Retinal pigment epithelial cell (primary cell): ENCODE results near the gene NRXN2.

Source experiments
- DNase-seq: peaks from one replicate; pipeline ENCODE4 v3.0.0-alpha.2; 2010; ENCODE audit warnings: low read depth
- H3K4me3 ChIP-seq: 2 replicates; pipeline ENCODE4 v1.5.1; 2011; ENCODE audit warnings: mild to moderate bottlenecking, low read length, control low read depth, moderate library complexity
- TF ChIP-seq, protein P1 (sequence below): conservative IDR thresholded peaks from 2 replicates; pipeline ENCODE4 v1.5.1; 2011; ENCODE audit warnings: low read depth, low read length, control low read depth, inconsistent platforms

The NRXN2 gene

DNA sequence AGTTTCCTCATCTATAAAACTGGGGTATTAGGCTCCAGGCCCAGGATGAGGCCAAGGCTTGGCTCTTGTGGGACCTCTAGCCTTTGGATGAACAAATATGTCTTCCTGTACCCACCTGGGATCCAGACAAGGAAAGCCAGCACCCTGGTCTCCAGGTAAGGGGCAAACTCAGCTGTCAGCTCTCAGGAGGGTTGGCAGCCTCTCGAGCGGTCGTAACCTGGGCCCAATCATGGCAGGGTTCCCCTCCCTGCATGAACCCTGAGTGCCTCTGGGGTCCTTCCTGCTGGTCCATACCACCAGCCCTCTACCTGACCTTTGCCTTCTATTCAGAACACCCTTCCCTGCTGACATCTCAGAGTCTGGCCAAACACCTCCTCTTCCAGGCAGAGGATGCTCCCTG, 112.4 kb downstream of the NRXN2 start:
- DNase-seq, result no peak
- H3K4me3 ChIP-seq, result no peak overlapping the region
- TF ChIP-seq, protein P1, sequence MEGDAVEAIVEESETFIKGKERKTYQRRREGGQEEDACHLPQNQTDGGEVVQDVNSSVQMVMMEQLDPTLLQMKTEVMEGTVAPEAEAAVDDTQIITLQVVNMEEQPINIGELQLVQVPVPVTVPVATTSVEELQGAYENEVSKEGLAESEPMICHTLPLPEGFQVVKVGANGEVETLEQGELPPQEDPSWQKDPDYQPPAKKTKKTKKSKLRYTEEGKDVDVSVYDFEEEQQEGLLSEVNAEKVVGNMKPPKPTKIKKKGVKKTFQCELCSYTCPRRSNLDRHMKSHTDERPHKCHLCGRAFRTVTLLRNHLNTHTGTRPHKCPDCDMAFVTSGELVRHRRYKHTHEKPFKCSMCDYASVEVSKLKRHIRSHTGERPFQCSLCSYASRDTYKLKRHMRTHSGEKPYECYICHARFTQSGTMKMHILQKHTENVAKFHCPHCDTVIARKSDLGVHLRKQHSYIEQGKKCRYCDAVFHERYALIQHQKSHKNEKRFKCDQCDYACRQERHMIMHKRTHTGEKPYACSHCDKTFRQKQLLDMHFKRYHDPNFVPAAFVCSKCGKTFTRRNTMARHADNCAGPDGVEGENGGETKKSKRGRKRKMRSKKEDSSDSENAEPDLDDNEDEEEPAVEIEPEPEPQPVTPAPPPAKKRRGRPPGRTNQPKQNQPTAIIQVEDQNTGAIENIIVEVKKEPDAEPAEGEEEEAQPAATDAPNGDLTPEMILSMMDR, result no peak

DNA sequence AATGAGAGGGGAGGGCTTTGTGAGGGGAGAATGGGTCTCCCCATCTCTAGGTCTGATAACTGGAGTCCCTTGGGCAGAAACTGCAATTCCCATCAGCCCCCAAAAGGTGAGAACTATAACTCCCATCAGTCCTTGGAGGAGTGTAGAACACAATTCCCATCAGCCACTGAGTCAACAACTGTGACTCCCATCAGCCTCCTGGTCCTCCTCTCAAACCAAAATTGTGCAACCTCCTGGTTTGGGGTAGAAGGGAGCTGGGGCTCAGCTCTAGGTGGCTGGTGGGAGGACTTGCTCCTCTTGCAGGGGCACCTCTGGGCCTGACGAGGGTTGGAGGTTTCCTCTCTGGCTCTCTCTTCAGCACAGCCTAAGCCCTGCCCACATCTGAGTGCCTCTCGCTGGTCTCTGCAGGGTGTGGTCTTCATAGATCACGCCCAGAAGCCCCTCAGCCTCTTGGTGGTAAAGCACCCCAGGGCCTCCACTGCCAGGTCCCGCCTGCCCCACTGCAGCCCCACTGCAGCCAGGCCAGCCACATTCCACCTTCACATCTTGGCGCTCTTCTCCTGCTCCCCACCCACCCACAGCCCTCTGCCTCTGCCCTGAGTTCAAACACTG, 113.5 kb downstream of the NRXN2 start:
- TF ChIP-seq, protein P1, result no peak
- H3K4me3 ChIP-seq, result no peak overlapping the region
- no peak for DNase-seq

DNA sequence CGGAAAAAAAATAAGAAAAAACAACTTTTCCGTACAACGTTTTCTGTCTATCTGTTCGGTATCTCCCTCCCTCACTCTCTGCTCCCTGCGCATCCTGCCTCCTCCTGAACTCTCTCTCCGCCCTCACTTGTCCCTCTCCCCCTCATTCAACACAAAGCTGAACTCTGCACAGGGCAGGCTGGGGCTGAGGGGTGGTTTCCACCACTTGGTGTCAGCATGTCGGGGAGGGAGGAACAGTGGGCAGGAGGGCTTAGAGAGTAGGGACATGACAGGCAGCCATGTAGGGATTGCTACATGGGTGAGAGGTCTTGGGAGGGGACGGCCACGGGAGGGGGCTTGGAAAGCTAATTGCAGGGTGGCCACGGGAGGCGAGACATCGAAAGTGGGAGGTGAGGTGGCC, 114.4 kb downstream of the NRXN2 start:
- DNase-seq, result no peak
- TF ChIP-seq, protein P1, result no peak
- no peak overlapping the region for H3K4me3 ChIP-seq

DNA sequence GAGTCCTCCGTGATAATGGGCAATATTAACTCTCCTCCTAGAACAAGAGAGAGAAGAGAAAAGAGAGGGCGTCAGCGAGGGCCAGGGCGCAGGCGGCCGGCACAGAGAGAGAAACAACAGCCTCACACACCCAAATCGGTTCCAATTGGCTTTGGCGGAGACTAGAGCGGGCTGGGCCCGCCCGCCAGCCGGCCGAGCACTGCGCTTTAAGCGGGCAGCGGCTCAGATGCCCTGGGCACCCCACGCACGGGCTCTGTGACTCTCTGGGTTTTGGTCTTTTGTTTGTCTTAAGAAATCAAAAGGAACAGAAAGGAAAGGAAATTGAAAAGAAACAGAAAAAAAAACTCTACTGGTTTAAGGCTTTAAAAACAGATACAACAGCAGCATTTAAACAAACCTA, 115.0 kb downstream of the NRXN2 start:
- DNase-seq, result no peak
- no peak overlapping the region for H3K4me3 ChIP-seq
- TF ChIP-seq, protein P1, result no peak

DNA sequence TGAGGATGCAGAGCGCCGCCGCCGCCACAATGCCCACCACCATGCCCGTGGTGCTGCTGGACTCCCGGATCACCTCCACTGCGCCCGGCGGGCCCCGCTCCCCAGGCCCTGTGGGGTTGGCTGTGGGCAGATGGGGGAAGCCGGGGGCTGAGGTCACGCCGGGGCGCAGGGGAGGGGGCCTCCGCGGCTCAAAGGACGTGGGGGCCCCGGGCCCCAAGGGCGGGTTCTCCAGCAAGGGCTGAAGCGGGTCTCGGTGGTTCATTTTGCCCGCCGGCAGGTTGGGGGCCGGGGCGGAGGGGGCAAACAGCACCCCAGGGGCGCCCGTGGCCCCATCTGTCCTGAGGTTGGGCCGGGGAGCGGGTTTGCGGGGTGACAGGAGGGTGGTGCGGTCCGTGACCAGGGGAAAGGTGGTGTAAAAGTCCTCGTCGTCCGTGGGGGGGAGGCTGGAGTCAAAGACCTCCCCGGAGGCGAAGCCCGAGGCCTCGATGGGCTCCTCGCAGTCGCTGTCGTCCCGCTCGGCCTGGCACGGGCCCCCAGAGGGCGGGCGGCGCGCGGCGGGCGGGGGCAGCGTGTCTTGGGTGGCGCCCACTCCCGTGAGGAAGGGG, 115.5 kb downstream of the NRXN2 start:
- DNase-seq, result no peak
- H3K4me3 ChIP-seq, result no peak overlapping the region
- TF ChIP-seq, protein P1, result no peak

DNA sequence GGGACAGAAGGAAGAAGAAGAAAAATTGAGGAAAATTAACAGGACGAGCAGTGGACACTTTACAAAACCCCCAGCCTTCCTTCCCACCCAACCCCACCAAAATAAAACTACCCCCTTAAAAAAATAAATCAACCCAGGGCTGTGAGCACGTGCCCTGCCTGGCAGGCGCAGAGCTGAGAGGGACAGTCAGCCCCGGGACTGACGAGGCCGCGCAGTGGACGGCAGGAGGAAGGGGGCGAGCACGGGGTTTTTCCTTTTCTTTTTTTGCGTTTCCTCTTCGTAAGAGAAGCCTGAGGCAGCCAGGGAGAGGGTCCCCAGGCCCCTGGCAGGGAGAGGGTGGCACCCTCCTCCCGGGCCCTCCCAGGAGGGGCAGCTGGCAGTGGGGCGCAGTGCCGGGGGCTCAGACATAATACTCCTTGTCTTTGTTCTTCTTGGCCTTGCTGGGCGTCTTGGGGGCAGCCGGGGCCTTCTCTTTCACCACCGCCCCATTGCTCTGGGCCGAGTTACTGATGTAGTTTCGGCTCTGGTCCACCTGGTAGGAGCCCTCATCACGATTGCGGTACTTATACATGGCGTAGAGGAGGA, 116.1 kb downstream of the NRXN2 start:
- no peak overlapping the region for H3K4me3 ChIP-seq
- TF ChIP-seq, protein P1, result no peak
- DNase-seq, result no peak
